HK-2 (cell line): ENCODE results near the gene HPS6.
"Not testable (repeated sequence)": the region's sequence is repeated elsewhere in the genome, so short reads cannot be mapped to it uniquely, and the experiment has no call there.

Experiments used
- DNase-seq: peaks from one replicate; pipeline ENCODE4 v3.0.0-alpha.2; 2018; ENCODE audit not compliant: unreplicated experiment

Gene HPS6

DNA sequence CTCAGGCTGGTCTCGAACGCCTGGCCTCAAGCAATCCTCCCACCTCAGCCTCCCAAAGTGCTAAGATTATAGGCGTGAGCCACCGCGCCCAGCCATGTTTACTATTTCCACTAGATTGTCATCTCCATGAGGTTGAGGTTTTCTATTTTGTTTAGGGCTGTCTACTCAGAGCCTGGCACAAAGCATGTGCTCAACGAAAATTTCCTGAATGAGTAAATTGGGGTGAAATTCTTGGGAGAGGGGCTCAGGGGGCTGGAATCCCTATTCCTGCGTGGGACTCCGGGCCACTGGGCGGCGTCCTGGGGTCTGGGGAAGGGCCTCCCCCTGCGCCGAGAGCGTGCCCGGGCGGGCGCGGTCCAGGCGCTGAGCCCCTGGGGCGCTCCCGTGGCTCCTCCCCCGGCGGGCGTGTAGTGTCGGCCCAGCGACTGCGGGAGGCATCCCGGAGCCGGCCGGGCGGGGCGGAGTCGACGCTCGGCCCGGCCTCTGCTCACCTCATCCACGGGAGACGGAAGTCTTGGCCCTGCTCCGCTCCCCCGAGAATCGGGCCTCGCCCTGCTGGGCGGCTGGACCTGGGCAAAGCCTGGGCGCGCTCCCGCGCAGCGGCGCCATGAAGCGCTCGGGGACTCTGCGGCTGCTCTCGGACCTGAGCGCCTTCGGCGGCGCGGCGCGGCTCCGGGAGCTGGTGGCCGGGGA, at the start of gene HPS6:
TSS of gene HPS6 (plus strand) at position 482 of the 693 bp plus-strand sequence. CDS start at position 608, 126 bp downstream.
- peak; percentile 91 for DNase-seq

DNA sequence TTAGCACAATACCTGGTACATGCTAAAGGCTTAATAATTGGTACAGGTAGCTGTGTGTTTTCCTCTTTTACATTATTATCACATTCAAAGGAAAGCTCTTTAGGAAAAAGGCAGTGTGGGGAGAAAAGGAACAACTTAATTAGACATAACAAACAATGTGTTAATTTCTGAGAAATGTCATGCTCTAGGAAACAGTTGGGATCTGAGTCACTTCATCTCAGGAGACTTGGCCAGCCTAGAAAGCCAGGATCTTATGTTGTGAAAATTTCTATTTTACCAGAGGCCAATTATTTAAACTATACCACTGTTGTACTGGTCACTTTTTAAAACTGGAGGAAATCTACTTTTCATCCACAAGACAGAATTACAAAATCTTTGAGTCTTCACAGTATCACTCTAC, 48.7 kb upstream of the HPS6 start:
- DNase-seq = no peak

DNA sequence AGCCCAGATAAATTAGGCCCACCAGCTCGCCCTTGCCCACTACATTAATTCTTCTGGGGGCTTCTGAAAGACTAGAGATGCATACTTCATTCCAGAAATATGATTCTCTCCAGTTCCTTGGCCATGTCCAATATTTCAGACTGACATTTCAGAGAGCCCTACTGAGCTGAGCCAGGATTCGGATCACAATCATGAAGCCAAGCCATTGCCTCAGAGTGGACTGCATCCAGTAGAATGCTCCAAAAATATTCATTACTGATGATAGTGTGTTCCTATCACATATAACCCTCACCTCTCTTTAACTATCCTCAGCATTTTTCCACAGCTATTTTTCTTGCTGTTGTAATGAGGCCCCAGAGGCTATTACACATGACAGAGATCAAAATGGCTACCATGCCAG, 47.9 kb upstream of the HPS6 start:
- no peak for DNase-seq

DNA sequence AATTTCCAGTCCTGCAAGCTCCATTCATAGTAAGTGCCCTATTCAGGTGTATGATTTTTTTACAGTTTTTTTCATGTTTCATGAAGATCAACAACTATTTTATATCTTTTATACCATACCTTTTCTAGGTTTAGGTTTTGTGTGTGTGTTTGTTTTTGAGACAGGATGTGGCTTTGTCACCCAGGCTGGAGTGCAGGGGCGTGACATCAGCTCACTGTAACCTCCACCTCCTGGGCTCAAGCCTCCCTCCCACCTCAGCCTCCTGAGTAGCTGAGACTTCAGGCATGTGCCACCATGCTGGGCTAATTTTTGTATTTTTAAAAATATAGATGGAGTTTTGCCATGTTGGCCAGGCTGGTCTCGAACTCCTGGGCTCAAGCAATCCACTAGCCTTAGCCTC, 44.2 kb upstream of the HPS6 start:
- DNase-seq = no peak

DNA sequence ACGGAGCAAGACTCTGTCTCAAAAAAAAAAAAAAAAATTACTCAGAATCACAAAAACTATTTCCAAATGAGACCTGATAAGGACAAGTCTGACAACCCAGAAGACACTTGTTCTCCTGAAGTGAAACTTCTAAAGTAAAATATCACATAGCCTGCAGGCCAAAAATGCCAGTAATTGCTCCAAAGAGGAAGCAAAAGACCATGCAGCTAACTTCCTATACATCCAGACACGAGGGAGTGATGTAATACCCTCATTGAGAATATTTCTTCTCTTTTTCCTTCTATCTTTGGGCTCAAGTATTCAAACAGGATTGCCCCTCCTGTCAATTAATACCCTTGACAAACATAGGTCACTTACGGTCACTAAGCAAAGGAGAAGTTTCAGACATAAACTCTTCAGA, 40.4 kb upstream of the HPS6 start:
- no peak for DNase-seq

DNA sequence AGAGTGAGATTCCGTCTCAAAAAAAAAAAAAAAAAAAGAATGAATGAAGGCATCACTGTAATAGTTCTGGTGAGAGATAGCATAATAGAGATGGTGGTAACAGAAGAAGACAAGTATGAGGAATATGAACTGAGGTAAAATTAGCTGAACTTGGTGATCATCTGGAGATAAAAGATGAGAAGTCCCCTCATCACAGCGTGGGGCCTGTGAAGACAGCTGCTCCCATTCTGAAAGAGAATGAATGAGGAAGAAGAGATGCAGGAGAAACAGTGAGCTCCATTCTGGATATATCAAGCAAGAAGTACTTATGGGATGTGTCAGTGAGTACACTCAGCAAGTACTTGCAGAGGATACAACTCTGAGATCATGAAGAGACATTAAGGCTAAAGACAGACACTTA, 37.9 kb upstream of the HPS6 start:
- DNase-seq = no peak

DNA sequence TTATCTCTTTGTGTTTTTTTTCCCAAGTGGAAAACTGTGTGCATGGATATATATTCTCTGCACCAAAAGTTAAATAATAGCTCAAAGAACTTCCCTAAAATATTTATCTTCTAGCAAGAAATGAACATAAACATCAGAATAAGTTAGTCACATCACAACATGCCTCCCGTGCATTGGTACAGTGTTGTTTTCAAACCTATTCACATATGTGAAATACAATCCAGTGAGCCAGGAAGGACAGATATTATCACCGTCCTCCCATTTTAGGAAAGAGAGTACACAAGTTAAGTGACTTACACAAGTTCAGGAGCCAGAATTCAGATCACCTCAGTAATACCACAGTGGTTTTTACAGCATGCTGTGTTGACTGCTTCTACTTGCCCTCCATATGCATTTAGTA, 31.4 kb upstream of the HPS6 start:
- DNase-seq = no peak

DNA sequence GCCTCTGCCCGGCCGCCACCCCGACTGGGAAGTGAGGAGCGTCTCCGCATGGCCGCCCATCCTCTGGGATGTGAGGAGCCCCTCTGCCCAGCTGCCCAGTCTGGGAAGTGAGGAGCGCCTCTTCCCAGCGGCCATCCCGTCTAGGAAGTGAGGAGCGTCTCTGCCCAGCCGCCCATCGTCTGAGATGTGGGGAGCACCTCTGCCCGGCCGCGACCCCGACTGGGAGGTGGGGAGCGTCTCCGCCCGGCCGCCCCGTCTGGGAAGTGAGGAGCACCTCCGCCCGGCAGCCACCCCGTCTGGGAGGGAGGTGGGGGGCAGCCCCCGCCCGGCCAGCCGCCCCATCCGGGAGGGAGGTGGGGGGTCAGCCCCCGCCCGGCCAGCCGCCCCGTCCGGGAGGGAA, 29.3 kb upstream of the HPS6 start:
- not testable (repeated sequence) for DNase-seq

DNA sequence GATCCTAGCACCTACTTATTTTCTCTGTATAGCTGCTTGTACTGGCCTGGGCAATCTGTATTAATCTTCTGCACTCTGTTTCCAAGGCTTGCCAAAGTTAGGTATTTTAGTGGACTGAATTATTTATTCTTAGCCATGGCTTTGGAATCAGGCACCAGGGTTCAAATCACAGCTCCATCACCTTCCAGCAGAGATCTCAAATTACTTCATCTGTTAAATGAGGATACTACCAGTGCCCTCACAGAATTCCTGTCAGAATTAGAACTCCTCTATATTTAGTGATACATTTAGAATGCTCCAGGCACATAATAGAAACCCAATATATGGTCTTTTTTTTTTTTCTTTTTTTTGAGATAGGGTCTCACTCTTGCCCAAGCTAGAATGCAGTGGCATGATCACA, 26.7 kb upstream of the HPS6 start:
- DNase-seq = no peak

DNA sequence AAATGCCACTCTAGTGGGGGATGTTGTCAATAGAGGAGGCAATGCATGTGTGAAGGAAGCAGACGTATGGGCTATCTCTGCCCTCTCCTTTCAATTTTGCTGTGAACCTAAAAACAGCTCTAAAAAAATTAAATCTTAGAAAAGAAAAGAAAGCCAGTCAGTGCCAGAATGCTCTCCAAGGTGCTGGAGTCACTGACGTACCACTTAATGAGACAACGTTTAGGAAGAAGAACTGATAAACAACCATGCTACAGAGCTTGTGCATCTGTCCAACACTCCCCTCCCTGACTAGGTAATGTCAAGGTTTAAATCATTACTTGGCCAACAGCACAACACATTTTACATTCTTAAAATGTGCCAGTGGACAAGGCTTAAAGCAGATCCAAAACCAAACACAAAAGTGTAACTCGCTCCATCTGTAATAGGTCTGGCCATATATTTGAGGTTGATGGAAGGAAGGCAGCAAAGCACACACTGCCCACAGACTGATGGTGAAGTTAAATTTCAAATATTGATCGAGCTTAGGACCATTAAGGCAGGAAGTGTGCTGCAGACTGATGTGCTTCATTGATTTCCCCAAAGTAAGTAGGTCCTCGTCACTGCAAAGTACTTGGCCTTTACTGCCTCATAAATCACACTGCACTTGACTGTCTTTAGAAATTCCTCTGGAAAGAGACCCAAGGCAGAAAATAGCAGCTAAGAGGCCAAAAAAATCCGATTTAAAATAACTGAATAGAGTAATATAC, 24.7 kb upstream of the HPS6 start:
- no peak for DNase-seq

DNA sequence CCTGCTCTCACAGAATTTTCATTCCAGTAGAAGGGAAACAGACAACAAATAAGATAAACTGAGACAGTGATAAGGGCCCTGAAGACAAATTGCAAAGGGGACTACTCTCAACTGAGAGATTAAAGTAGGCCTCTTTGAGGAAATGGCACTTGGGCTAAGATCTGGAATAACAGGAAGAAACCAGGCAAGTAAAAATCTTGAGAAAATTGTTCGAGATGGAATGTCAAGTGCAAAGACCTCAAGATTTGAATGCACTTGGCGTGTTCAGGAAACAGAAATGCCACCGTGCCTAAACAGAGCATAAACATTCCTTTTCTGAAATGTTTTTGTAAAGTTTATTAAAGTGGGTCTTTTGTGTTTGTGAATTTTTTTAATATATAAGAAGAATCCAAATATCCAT, 19.9 kb upstream of the HPS6 start:
- DNase-seq = no peak

DNA sequence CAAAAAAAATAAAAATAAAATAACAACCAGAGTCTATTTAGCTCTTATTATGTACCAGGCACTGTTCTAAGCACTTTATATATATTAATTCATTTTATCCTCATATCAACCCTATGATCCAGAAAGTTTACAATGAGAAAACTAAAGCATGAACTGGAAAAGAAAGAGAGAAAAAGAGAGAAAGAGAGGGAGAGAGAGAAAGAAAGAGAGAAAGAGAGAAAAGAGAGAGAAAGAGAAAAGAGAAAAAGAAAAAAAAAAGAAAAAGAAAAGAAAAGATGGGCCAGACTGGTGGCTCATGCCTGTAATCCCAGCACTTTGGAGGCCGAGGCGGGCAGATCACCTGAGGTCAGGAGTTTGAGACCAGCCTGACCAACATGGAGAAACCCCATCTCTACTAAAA, 19.1 kb upstream of the HPS6 start:
- no peak for DNase-seq

DNA sequence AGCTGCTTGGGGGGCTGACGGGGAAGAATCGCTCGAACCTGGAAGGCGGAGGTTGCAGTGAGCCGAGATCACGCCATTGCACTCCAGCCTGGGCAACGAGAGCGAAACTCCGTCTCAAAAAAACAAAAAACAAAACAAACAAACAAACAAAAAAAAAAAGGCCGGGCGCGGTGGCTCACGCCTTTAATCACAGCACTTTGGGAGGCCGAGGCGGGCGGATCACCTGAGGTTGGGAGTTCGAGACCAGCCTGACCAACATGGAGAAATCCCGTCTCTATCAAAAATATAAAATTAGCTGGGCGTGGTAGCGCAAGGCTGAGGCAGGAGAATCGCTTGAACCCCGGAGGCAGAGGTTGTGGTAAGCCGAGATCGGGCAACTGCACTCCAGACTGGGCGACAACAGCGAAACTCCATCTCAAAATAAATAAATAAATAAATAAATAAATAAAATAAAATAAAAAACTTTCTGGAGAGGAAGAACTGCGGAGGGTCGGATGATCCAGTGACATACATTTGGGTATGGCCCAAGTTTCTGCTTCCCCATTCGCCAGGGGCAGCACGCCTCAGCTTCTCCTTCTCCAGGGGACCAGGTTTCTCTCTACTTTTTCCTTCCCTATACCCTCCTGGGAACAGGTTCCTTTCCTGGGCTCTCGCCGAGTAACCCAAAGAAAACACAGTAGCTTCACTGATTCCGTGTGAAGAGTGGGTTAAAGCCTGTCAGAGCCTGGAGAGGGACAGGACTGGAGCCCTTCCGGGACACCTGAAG, 10.1 kb upstream of the HPS6 start:
- DNase-seq = not testable (repeated sequence)

DNA sequence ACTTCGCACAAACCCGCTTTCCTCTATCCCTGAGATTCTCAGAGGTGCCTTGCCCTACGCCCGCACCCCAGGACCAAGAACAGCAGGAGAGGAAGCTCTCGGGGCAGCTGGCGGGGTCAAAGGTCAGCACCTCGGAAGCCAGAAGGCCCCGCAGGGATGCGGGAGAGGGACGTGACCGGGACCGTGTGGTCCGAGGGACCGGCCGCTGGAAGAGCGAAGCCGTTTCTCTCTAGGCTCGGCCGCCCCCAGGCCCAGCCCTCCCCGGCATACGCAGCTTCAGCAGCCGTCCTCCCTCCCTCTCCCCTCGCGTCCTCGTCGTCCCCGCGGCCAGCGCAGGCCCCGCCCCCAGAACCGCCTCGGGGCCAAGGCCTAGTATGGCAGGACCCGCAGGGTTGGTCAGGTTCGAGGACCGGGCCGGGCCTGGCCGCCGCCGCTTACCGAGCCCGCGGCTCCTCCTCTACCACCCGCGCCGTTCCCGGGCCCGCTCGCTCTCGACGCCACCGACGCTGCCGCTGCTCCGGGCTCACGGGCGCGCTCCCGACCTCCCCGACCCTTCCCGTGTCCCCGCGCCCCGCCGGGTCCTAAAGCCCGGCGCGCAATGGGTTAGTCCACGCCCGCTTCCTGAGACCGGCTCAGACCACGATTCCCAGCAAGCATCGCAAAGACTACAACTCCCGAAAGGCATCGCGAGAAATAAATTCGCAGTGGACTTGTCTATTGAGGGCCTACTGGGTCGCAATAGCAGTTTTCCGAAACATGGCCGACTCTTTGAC, 9.3 kb upstream of the HPS6 start, which contains the start of gene ARMH3:
TSS of gene ARMH3 (minus strand) at position 527 of the 773 bp plus-strand sequence. CDS start 16,059 bp downstream, outside the sequence.
- peak; percentile 96 for DNase-seq

DNA sequence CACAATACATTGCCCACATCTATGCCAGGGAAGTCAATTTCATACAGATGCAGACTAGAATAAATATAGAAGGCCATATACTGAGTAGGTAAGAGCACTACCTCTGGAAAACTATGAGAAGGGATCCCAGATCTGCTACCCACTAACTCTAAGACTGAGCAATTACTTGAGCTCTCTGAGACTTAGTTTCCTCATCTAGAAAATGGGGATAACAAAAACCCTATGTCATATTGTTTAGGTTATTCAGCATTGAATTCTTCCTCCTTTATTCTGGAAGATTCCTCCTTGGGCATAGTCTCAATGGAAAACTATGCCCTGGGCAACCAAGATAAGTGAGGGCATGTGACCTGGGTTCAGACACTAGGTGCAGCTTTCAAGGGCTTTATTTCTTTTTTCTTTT, 5.2 kb upstream of the HPS6 start:
- no peak for DNase-seq

DNA sequence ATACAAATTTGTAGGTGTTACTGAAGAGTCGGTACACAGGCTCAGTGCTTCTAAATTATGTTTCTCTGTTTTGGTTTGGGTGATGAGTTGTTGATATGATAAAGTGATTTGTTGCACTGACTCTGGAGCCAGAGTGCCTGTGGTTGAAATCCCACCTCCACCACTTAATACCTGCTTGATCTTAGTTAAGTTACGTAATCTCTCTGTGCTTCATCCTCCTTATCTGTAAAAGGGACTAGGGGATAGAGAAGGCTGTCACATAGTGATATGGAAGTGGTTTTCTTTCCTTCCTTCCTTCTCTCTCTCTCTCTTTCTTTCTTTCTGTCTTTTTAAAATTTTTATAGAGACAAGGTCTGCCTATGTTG, 664 bp upstream of the HPS6 start:
- DNase-seq = no peak

DNA sequence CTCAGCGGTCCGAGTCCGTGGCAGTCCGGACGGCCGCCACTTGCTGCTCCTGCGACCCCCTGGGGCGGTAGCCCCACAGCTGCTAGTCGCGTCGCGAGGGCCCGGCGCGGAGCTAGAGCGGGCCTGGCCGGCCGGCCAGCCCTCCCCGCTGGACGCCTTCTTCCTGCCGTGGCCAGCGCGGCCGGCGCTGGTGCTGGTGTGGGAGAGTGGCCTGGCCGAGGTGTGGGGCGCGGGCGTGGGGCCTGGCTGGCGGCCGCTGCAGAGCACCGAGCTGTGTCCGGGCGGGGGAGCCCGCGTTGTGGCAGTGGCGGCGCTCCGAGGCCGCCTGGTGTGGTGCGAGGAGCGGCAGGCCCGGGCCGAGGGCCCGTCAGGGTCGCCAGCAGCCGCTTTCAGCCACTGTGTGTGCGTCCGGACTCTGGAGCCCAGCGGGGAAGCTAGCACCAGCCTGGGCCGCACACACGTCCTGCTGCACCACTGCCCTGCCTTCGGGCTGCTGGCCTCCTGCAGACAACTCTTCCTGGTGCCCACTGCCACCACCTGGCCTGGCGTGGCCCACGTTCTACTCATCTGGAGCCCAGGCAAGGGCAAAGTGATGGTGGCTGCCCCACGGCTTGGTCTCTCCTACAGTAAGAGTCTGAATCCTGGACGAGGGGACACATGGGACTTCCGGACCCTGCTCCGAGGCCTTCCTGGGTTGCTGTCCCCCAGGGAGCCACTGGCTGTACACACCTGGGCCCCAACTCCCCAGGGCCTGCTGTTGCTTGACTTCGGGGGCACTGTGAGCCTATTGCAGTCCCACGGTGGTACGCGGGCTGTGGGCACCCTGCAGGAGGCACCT, 631 bp downstream of the HPS6 start:
- DNase-seq = peak; percentile 57

DNA sequence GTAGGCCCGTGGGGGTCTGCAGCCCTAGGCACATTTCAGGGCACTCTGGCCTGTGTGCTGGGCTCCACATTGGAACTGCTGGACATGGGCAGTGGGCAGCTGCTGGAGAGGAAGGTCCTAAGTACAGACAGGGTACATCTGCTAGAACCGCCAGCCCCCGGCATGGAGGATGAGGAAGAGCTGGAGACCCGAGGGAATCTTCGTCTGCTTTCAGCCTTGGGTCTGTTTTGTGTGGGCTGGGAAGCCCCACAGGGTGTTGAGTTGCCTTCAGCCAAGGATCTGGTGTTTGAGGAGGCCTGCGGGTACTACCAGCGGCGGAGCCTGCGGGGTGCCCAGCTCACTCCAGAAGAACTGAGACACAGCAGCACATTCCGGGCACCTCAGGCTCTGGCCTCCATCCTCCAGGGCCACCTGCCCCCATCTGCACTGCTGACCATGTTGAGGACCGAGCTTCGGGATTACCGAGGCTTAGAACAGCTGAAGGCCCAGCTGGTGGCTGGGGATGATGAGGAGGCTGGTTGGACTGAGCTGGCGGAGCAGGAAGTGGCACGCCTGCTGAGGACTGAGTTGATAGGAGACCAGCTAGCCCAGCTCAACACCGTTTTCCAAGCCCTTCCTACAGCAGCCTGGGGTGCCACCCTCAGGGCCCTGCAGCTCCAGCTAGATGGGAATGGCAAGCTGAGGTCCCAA, 1.4 kb downstream of the HPS6 start:
- DNase-seq = no peak

DNA sequence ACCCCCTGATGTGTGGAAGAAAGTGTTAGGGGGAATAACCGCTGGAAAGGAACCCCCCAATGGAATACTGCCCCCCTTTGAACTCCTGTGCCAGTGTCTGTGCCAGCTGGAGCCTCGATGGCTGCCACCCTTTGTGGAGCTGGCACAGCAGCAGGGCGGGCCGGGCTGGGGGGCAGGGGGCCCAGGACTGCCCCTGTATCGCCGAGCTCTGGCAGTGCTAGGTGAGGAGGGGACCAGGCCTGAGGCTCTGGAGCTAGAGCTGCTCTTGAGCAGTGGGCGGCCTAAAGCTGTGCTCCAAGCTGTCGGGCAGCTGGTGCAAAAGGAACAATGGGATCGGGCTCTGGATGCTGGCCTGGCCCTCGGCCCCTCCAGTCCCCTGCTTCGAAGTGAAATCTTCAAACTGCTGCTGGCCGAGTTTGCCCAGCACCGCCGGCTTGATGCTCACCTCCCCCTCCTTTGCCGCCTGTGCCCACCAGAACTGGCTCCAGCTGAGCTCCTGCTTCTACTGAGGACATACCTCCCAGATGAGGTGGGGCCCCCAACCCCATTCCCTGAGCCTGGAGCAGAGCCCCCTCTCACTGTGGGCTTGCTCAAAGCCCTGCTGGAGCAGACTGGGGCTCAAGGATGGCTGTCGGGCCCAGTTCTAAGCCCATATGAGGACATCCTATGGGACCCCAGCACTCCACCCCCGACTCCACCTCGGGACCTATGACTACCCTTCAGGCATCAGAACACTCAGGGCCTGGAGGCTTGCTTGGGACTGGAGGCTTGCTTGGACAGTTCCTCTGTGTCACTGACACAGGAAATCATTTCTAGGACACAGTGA, 2.2 kb downstream of the HPS6 start:
- DNase-seq = no peak

DNA sequence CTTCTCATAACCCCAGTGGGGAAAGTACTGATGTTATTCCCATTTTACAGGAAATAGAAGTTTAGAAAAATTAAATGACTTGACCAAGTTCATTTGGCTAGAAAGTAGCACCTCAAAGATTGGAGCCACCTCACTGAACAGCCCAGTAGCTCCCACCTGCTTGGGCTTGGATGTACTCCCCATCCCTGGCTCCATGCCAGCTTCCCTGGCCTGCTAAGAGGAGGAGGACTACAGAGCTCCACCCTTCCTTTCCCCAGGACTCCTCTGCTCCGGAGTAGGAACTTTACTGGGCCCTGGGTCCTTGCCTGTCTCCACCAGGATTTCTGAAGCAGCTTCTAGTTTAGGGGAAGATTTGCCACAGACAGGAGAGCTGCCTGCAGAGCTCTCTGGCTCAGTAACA, 3.1 kb downstream of the HPS6 start:
- no peak for DNase-seq
